Uterus (tissue), 4 donors: ENCODE measurements around the gene DCAF16. TPM values are rescaled to one million over a fixed set of nuclear protein-coding genes. Genes with fewer than 3 reads are reported as not detected.

Experiments used
- DNase-seq, 2 donors: peaks; one replicate each; pipeline ENCODE4 v3.0.0-alpha.2; 2019 to 2020
- H3K27ac ChIP-seq, 2 donors: fragments of 200-600 bp; sonication (generic); 1 replicate in 1 of 2; 2 replicates in 1 of 2; pipeline ENCODE4 v1.5.1; 2016 to 2018
- H3K27me3 ChIP-seq, 2 donors: fragments of 200-600 bp; sonication (generic); one replicate each; pipeline ENCODE4 v1.5.1; 2018 to 2019; ENCODE audit warnings: control low read depth in 1 of 2
- H3K36me3 ChIP-seq, 2 donors: fragments of 200-600 bp; sonication (generic); one replicate each; pipeline ENCODE4 v1.5.1; 2019; ENCODE audit warnings: control low read depth in 1 of 2
- H3K4me1 ChIP-seq, 2 donors: fragments of 200-600 bp; sonication (generic); one replicate each; pipeline ENCODE4 v1.5.1; 2018 to 2019; ENCODE audit warnings: control low read depth in 1 of 2
- H3K4me3 ChIP-seq, 2 donors: fragments of 200-600 bp; sonication (generic); 1 replicate in 1 of 2; 2 replicates in 1 of 2; pipeline ENCODE4 v1.5.1; 2018 to 2019; ENCODE audit warnings: mild to moderate bottlenecking in 1 of 2
- H3K9me3 ChIP-seq, 2 donors: fragments of 200-600 bp; sonication (generic); one replicate each; pipeline ENCODE4 v1.5.1; 2019; ENCODE audit warnings: control low read depth in 1 of 2
- CTCF ChIP-seq, 4 experiments: fragments of 200-600 bp in 2 of 4; fragments of 450-650 bp in 2 of 4; sonication (generic) in 2 of 4; IDR thresholded peaks; one replicate each; pipeline ENCODE4 v1.5.1; 2016 to 2019; ENCODE audit warnings: antibody characterized with exemption in 4 of 4, mild to moderate bottlenecking in 2 of 4, moderate library complexity in 1 of 4
- POLR2A ChIP-seq, 2 donors: fragments of 450-650 bp; IDR thresholded peaks; one replicate each; pipeline ENCODE4 v1.6.1; 2016; ENCODE audit warnings: antibody characterized with exemption in 2 of 2, mild to moderate bottlenecking in 1 of 2, moderate library complexity in 1 of 2
- intact Hi-C: fragments of 100-400 bp; cut with DNase I; formaldehyde crosslinking; loops from one replicate; pipeline ENCODE4 v1.15.1; 2023; ENCODE audit warnings: low total_unique reads
- total RNA-seq, 4 donors: library from RNA; depleted of rRNA in 3 of 4; stranded (reverse); fragments of >200 nt in 3 of 4; gene quantifications; one replicate each; pipeline versions ENCODE4 v1.1.0 to v1.2.4, GENCODE V29; 2014 to 2023
- donor health status: DM: yes; HTN: yes; CAD: no.

The DCAF16 gene
- total RNA-seq, 4 donors from 2014 or later: 25.6 to 65.9 (median 55.2) TPM

- intact Hi-C loops: no loop called here
- peaks cover 6 to 9% of the 10 kb centered on the region in 2 donors for H3K4me1 ChIP-seq
Measured at GRCh38 chr4:17805580-17806155, 4.9 kb downstream of the DCAF16 start.

GRCh38 chr4:17797808-17798207 lies 12.7 kb downstream of the DCAF16 start:
- Histone ChIP-seq H3K27ac (no peak overlapping the region), H3K27me3 (no peaks in the 10 kb centered on the region), H3K4me3 (no peak overlapping the region), H3K4me1 (no peaks in the 10 kb centered on the region), H3K9me3 (no peaks in the 10 kb centered on the region), H3K36me3 (no peaks in the 10 kb centered on the region)
- TF ChIP-seq CTCF (IDR thresholded peaks at IDR 0.05) (no peak), POLR2A (IDR thresholded peaks at IDR 0.05) (no peak)
- no peak for DNase-seq
- intact Hi-C loops: no loop called here

More at GRCh38 chr4:17805580-17806155, 4.9 kb downstream of the DCAF16 start:
- Histone ChIP-seq H3K27ac (no peak overlapping the region), H3K4me3 (no peak overlapping the region), H3K9me3 (no peaks in the 10 kb centered on the region), H3K36me3 (no peaks in the 10 kb centered on the region), H3K27me3 (no peaks in the 10 kb centered on the region)
- TF ChIP-seq POLR2A (IDR thresholded peaks at IDR 0.05): no peak
- TF ChIP-seq CTCF (IDR thresholded peaks at IDR 0.05): no peak
- DNase-seq: no peak

GRCh38 chr4:17794730-17795129 lies 15.8 kb downstream of the DCAF16 start:
- no peaks in the 10 kb centered on the region for H3K4me1 ChIP-seq
- no peak overlapping the region for H3K4me3 ChIP-seq
- H3K27me3 ChIP-seq: no peaks in the 10 kb centered on the region
- TF ChIP-seq POLR2A (IDR thresholded peaks at IDR 0.05) (no peak), CTCF (IDR thresholded peaks at IDR 0.05) (no peak)
- intact Hi-C loops: no loop called here
- DNase-seq: no peak
- H3K9me3 ChIP-seq: no peaks in the 10 kb centered on the region
- no peak overlapping the region for H3K27ac ChIP-seq
- H3K36me3 ChIP-seq: no peaks in the 10 kb centered on the region

GRCh38 chr4:17788956-17789355 lies 21.6 kb downstream of the DCAF16 start:
- Histone ChIP-seq H3K4me1 (no peaks in the 10 kb centered on the region), H3K27me3 (no peaks in the 10 kb centered on the region), H3K4me3 (no peak overlapping the region), H3K9me3 (no peaks in the 10 kb centered on the region), H3K27ac (no peak overlapping the region), H3K36me3 (no peaks in the 10 kb centered on the region)
- no peak for TF ChIP-seq CTCF (IDR thresholded peaks at IDR 0.05)
- no peak for TF ChIP-seq POLR2A (IDR thresholded peaks at IDR 0.05)
- intact Hi-C loops: no loop called here
- no peak for DNase-seq

- no peak overlapping the region for H3K4me3 ChIP-seq
- H3K36me3 ChIP-seq: no peaks in the 10 kb centered on the region
- intact Hi-C loops: no loop called here
- no peak overlapping the region for H3K27ac ChIP-seq
- H3K27me3 ChIP-seq: no peaks in the 10 kb centered on the region
- no peak for DNase-seq
- no peak for TF ChIP-seq CTCF (IDR thresholded peaks at IDR 0.05)
- no peak for TF ChIP-seq POLR2A (IDR thresholded peaks at IDR 0.05)
- no peaks in the 10 kb centered on the region for H3K4me1 ChIP-seq
- H3K9me3 ChIP-seq: no peaks in the 10 kb centered on the region
Measured at GRCh38 chr4:17787315-17787714, 23.2 kb downstream of the DCAF16 start.
